Mesendoderm (in vitro differentiated cells): ENCODE results near the gene WDR45B. TPM values are rescaled to one million over a fixed set of nuclear protein-coding genes. Genes with fewer than 3 reads are reported as not detected.

Experiments
- DNase-seq: peaks from one replicate; pipeline ENCODE4 v3.0.0; 2013
- H2AK5ac ChIP-seq: 2 replicates; pipeline ENCODE4 v1.6.1; 2013; ENCODE audit warnings: low read length, inconsistent platforms
- H2BK120ac ChIP-seq: 2 replicates; pipeline ENCODE4 v1.6.1; 2013; ENCODE audit warnings: low read depth, mild to moderate bottlenecking, low read length, moderate library complexity, mixed read lengths
- H2BK15ac ChIP-seq: replicated peaks from 2 replicates; pipeline ENCODE4 v1.6.1; 2013; ENCODE audit warnings: low read depth, mild to moderate bottlenecking, moderate library complexity
- H2BK5ac ChIP-seq: 2 replicates; pipeline ENCODE4 v1.6.1; 2013; ENCODE audit warnings: low read length, inconsistent platforms
- H3K18ac ChIP-seq: 2 replicates; pipeline ENCODE4 v1.6.1; 2013; ENCODE audit warnings: mild to moderate bottlenecking, low read length, mixed read lengths
- H3K23ac ChIP-seq: one replicate; pipeline ENCODE4 v1.6.1; 2013; ENCODE audit warnings: low read length
- H3K27ac ChIP-seq: 2 replicates; pipeline ENCODE4 v1.5.1; 2013; ENCODE audit warnings: low read depth, mild to moderate bottlenecking, inconsistent platforms, low read length, moderate library complexity
- H3K27me3 ChIP-seq: 2 replicates; pipeline ENCODE4 v1.6.1; 2013; ENCODE audit warnings: low read length, control low read depth, mild to moderate bottlenecking, inconsistent platforms; ENCODE audit not compliant: insufficient read depth, poor library complexity
- H3K36me3 ChIP-seq: 2 replicates; pipeline ENCODE4 v1.6.1; 2013; ENCODE audit warnings: low read length, inconsistent platforms; ENCODE audit not compliant: control insufficient read depth, insufficient read depth
- H3K4ac ChIP-seq: one replicate; pipeline ENCODE4 v1.6.1; 2013; ENCODE audit warnings: low read depth, mild to moderate bottlenecking, low read length, moderate library complexity
- H3K4me1 ChIP-seq: 2 replicates; pipeline ENCODE4 v1.6.1; 2013; ENCODE audit warnings: low read depth, low read length, inconsistent platforms; ENCODE audit not compliant: control insufficient read depth
- H3K4me2 ChIP-seq: 2 replicates; pipeline ENCODE4 v1.6.1; 2013; ENCODE audit warnings: low read length
- H3K4me3 ChIP-seq: 2 replicates; pipeline ENCODE4 v1.5.1; 2013; ENCODE audit warnings: mild to moderate bottlenecking, low read length
- H3K56ac ChIP-seq: one replicate; pipeline ENCODE4 v1.6.1; 2013; ENCODE audit warnings: low read length
- H3K79me1 ChIP-seq: 2 replicates; pipeline ENCODE4 v1.6.1; 2013; ENCODE audit warnings: low read length, inconsistent platforms
- H3K79me2 ChIP-seq: 2 replicates; pipeline ENCODE4 v1.6.1; 2013; ENCODE audit warnings: mild to moderate bottlenecking, low read length; ENCODE audit not compliant: control insufficient read depth, insufficient read depth
- H3K9ac ChIP-seq: 2 replicates; pipeline ENCODE4 v1.6.1; 2013; ENCODE audit warnings: low read length, inconsistent platforms
- H4K5ac ChIP-seq: one replicate; pipeline ENCODE4 v1.6.1; 2013; ENCODE audit warnings: low read length
- H4K8ac ChIP-seq: one replicate; pipeline ENCODE4 v1.6.1; 2013; ENCODE audit warnings: low read depth, mild to moderate bottlenecking, control low read depth, low read length, moderate library complexity
- WGBS: extraction: QIAGEN DNeasy Blood & Tissue Kit; methylation state at CpG from one replicate; pipeline ENCODE4 v1.1.7; 2013; ENCODE audit warnings: low lambda C conversion rate, missing lambda C conversion rate; ENCODE audit not compliant: insufficient coverage; ENCODE audit errors: extremely low coverage; 5-methylcytosine and 5-hydroxymethylcytosine counted together
- polyA plus RNA-seq, 2 experiments: library from polyadenylated mRNA; stranded (reverse); fragments of 200-250 nt; gene quantifications; one replicate each; pipeline ENCODE4 v1.2.3, GENCODE V29; 2013

WDR45B gene
- 84.0 TPM for polyA plus RNA-seq (2013, experiment 1 of 2)
- polyA plus RNA-seq (2013, experiment 2 of 2) = 85.0 TPM

DNA sequence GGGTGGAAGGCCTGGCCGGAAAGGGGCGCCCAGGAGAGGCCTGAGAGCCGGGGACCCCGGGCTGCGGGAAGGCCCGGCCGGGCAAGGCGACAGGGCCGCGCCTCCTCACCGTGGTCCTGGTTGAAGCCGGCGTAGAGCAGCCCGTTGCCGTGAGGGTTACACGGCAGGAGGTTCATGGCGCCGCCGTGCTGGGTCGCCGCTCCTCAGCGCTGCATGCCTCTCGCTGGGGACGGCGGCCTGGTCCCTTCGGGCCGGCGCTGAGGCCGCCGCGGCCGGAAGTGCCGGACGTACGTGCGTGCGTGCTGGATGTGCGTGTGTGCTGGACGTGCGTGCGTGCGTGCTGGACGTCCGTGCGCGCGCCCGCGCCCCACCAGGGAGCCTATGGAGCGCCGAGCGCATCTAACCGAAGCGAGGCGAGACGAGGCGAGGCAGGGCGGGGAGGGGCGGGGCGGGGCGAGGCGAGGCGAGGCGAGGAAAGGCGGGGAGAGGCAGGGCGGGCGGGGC is at the start of gene WDR45B:
Gene WDR45B (minus strand): TSS at position 280 of the 504 bp plus-strand sequence. CDS start 104 bp downstream, at position 176.
- Histone ChIP-seq H3K18ac (peak within 1 kb of the TSS; percentile 53), H3K4ac (peak within 1 kb of the TSS; percentile 58), H3K23ac (peak within 1 kb of the TSS; percentile 99), H2BK15ac (no peak within 1 kb of the TSS), H4K5ac (no peak within 1 kb of the TSS), H3K4me2 (peak within 1 kb of the TSS; percentile 81), H3K36me3 (peaks cover 6% of the 10 kb centered on the region), H3K4me3 (peak within 1 kb of the TSS; percentile 97), H3K56ac (peak within 1 kb of the TSS; percentile 100), H3K79me1 (peaks cover 22% of the 10 kb centered on the region), H3K9ac (peak within 1 kb of the TSS; percentile 99), H2AK5ac (no peak within 1 kb of the TSS), H3K79me2 (peaks cover 43% of the 10 kb centered on the region), H2BK5ac (no peak within 1 kb of the TSS), H3K4me1 (peaks cover 3% of the 10 kb centered on the region), H3K27me3 (no peaks in the 10 kb centered on the region), H3K27ac (peak within 1 kb of the TSS; percentile 87), H4K8ac (peak within 1 kb of the TSS; percentile 91), H2BK120ac (no peak within 1 kb of the TSS)
- peak; percentile 97 for DNase-seq
- WGBS = no CpG with 5 or more reads among the region's 67 CpGs

DNA sequence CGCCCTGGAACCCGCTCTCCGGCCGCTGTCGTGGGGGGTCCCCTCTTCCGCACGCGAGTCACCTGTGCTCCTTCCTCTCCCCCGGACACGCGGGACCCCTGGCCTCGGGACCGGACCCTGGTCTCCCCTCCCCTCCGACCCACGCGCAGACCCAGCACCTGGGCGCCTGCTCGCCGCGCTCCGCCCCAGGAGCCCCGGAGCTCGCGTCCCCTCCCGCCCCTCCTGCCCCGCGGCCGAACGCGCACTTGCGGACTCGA is 49.5 kb upstream of the WDR45B start:
- H4K8ac ChIP-seq = no peak overlapping the region
- no peak overlapping the region for H2BK120ac ChIP-seq
- H4K5ac ChIP-seq = no peak overlapping the region
- no peaks in the 10 kb centered on the region for H3K4me1 ChIP-seq
- H3K27me3 ChIP-seq = peaks cover 16% of the 10 kb centered on the region
- no peak overlapping the region for H2BK5ac ChIP-seq
- H3K79me2 ChIP-seq = no peaks in the 10 kb centered on the region
- H3K56ac ChIP-seq = no peak overlapping the region
- no peak overlapping the region for H3K4ac ChIP-seq
- H3K18ac ChIP-seq = no peak overlapping the region
- DNase-seq = no peak
- H3K9ac ChIP-seq = no peak overlapping the region
- H3K4me3 ChIP-seq = no peak overlapping the region
- no peak overlapping the region for H2BK15ac ChIP-seq
- H3K4me2 ChIP-seq = peak overlapping the region; percentile 11
- no peaks in the 10 kb centered on the region for H3K36me3 ChIP-seq
- no peak overlapping the region for H2AK5ac ChIP-seq
- H3K79me1 ChIP-seq = no peaks in the 10 kb centered on the region
- H3K23ac ChIP-seq = no peak overlapping the region
- no peak overlapping the region for H3K27ac ChIP-seq
- WGBS = no CpG with 5 or more reads among the region's 32 CpGs

DNA sequence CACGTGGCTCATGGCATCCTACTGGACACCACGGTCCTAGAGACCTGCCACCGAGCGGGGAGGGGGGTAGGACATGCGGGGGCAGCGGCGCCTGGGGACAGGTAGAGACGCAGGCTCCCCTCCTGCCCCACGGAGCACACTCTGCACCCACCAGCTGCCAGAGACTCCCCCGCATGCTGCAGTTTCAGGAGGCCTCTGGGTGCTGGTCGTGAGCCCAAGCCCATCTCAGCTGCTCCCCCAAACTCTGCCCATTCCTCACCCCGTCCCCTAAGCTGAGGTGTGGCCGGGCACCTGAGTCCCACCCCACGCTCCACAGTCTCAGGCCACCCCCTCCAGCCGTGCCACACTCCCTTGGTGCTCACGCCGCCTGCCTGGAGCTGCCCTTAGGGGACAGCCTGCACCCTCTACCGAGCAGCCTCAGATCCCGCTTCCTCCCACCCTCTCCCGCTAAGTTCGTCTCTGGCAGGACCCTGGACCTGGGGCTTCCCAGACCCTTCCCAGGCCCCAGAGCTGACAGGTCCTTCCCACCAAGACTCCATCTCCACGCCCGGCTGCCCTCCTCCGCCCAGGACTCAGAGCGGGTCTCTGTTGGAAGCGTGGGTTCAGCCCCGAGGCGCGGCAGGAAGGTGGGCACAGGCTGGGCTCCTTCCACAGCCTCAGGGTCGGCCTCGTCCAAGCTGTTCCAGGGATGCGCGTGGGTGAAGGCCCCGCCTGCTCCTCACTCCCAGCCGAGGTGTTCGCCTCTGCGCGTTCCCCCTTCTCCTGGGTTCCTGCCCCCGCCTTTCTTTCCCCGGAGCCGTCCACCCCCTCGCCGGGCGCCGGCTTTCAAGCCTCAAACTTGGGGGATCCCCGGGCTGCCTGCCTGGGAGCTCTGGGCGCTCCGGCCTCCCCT is 48.9 kb upstream of the WDR45B start:
- Histone ChIP-seq H3K27me3 (peaks cover 16% of the 10 kb centered on the region), H3K18ac (no peak overlapping the region), H3K79me2 (no peaks in the 10 kb centered on the region), H2BK120ac (no peak overlapping the region), H4K5ac (no peak overlapping the region), H3K36me3 (no peaks in the 10 kb centered on the region), H3K23ac (no peak overlapping the region), H3K56ac (no peak overlapping the region), H3K4me1 (no peaks in the 10 kb centered on the region), H2BK5ac (no peak overlapping the region), H3K9ac (no peak overlapping the region), H3K4me2 (peak overlapping the region; percentile 11), H3K4ac (no peak overlapping the region), H3K4me3 (no peak overlapping the region), H2BK15ac (no peak overlapping the region), H4K8ac (no peak overlapping the region), H2AK5ac (no peak overlapping the region), H3K79me1 (no peaks in the 10 kb centered on the region), H3K27ac (no peak overlapping the region)
- DNase-seq = no peak
- WGBS = no CpG with 5 or more reads among the region's 48 CpGs

DNA sequence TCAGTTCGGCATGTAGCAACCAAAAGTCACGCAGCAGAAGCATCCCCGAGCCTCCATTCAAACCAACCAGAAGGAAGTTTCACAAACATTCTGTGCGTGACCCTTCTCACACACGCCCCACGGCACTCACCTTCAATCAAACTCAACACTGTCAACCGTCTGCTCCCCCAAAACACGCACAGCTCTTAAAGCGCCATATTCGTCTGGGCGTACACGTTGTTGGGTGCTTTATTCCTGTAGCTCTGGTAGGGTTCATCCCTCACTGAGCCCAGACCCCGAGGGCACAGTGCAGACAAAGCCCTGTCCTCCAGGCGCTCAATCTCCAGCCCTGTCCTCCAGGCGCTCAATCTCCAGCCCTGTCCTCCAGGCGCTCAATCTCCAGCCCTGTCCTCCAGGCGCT is 48.0 kb upstream of the WDR45B start:
- no CpG with 5 or more reads among the region's 17 CpGs for WGBS

DNA sequence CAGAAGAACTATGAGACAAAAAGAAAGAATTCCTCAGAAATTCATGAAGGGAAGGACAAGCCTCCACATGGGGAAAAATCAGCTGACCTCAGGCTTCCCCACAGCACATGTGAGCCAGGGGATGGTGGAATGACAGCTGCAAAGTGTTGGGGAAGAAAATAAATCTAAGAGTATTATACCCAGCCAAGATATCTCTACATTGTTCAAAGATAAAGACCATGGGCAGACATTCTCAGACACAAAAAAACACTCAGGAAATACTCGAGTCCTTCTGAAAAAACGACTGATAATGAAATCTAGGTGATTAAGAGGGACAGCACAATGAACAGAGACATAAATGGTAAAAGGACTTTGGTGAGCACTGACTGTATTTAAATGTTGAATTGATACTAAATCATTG is 46.4 kb upstream of the WDR45B start:
- Histone ChIP-seq H2BK120ac (no peak overlapping the region), H3K23ac (no peak overlapping the region), H3K4me3 (no peak overlapping the region), H3K27ac (no peak overlapping the region), H3K79me1 (no peaks in the 10 kb centered on the region), H4K8ac (no peak overlapping the region), H2AK5ac (no peak overlapping the region), H3K4ac (no peak overlapping the region), H3K4me1 (no peaks in the 10 kb centered on the region), H3K36me3 (no peaks in the 10 kb centered on the region), H3K79me2 (no peaks in the 10 kb centered on the region), H3K56ac (no peak overlapping the region), H2BK5ac (no peak overlapping the region), H3K27me3 (peaks cover 16% of the 10 kb centered on the region), H2BK15ac (no peak overlapping the region), H3K18ac (no peak overlapping the region), H3K4me2 (no peak overlapping the region), H4K5ac (no peak overlapping the region), H3K9ac (no peak overlapping the region)
- whole genome bisulfite sequencing = no CpG with 5 or more reads among the region's 2 CpGs
- DNase-seq = no peak

More for the DNA sequence above, 48.0 kb upstream of the WDR45B start:
- Histone ChIP-seq H3K4me2 (no peak overlapping the region), H3K18ac (no peak overlapping the region), H3K79me1 (no peaks in the 10 kb centered on the region), H2BK15ac (no peak overlapping the region), H2BK5ac (no peak overlapping the region), H3K4me1 (no peaks in the 10 kb centered on the region), H4K8ac (no peak overlapping the region), H2AK5ac (no peak overlapping the region), H3K9ac (no peak overlapping the region), H2BK120ac (no peak overlapping the region), H3K27ac (no peak overlapping the region), H3K4me3 (no peak overlapping the region), H4K5ac (no peak overlapping the region), H3K27me3 (peaks cover 16% of the 10 kb centered on the region), H3K79me2 (no peaks in the 10 kb centered on the region), H3K56ac (no peak overlapping the region), H3K23ac (no peak overlapping the region), H3K36me3 (no peaks in the 10 kb centered on the region), H3K4ac (no peak overlapping the region)
- DNase-seq = no peak
